ENCODE results near the gene PRKAR2B. TPM values are rescaled to one million over a fixed set of nuclear protein-coding genes. Genes with fewer than 3 reads are reported as not detected.

PRKAR2B gene
- total RNA-seq, 1 donor from 2014 or later, result 20.3 TPM

DNA sequence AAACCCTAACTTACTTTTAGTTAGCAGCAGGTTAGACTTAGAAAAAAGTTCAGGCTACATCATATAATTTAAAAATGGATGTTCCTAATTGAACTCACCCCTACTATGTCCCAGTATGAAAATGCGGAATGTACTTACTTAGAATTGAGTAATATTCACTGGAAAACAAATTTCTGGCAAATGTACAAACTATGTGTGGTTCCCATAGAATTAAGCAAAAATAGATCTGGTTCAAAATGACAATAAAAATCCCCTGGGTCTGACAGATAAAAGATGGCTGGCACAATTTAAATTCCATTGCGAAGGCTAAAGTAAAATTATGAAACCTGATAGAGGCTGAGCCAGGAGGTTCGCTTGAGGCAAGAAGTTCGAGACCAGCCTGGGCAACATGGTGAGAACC lies 42.4 kb upstream of the PRKAR2B start:
- peaks cover 6% of the 10 kb centered on the region for H3K4me1 Mint-ChIP-seq (ENCODE audit: low read depth)
- peaks cover 3% of the 10 kb centered on the region for H3K9me3 Mint-ChIP-seq (ENCODE audit: low read depth)
- TF ChIP-seq, protein P1, sequence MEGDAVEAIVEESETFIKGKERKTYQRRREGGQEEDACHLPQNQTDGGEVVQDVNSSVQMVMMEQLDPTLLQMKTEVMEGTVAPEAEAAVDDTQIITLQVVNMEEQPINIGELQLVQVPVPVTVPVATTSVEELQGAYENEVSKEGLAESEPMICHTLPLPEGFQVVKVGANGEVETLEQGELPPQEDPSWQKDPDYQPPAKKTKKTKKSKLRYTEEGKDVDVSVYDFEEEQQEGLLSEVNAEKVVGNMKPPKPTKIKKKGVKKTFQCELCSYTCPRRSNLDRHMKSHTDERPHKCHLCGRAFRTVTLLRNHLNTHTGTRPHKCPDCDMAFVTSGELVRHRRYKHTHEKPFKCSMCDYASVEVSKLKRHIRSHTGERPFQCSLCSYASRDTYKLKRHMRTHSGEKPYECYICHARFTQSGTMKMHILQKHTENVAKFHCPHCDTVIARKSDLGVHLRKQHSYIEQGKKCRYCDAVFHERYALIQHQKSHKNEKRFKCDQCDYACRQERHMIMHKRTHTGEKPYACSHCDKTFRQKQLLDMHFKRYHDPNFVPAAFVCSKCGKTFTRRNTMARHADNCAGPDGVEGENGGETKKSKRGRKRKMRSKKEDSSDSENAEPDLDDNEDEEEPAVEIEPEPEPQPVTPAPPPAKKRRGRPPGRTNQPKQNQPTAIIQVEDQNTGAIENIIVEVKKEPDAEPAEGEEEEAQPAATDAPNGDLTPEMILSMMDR (IDR thresholded peaks at IDR 0.05; ENCODE audit: unreplicated experiment), result no peak
- H3K4me3 Mint-ChIP-seq (ENCODE audit: low read depth), result no peak overlapping the region
- H3K27me3 Mint-ChIP-seq, result no peaks in the 10 kb centered on the region
- no peaks in the 10 kb centered on the region for H3K36me3 Mint-ChIP-seq (ENCODE audit: insufficient read depth)
- no peak overlapping the region for H3K27ac Mint-ChIP-seq
- DNase-seq (ENCODE audit: low spot score, unreplicated experiment), result no peak

DNA sequence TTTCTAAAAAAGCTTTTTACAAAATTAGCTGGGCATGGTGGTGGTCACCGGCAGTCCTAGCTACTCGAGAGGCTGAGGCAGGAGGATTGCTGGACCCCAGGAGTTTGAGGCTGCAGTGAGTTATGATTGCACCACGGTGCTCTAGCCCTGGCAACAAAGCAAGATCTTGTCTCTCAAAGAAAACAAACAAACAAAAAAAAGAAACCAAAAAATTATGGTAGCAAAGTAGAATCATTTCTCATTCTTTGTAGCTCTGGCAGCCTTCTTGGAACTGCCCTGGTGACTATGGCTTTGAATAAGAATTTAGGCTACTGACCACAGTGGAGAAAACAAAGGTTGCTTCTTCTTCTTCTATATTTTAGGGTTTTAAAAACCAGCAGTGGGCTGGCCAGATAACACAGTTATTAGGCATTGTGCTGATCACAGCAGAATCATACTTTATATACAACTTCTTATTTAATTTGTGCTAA lies 41.9 kb upstream of the PRKAR2B start:
- no peak overlapping the region for H3K4me3 Mint-ChIP-seq (ENCODE audit: low read depth)
- peaks cover 3% of the 10 kb centered on the region for H3K9me3 Mint-ChIP-seq (ENCODE audit: low read depth)
- H3K4me1 Mint-ChIP-seq (ENCODE audit: low read depth), result peaks cover 6% of the 10 kb centered on the region
- H3K27ac Mint-ChIP-seq, result no peak overlapping the region
- no peaks in the 10 kb centered on the region for H3K27me3 Mint-ChIP-seq
- H3K36me3 Mint-ChIP-seq (ENCODE audit: insufficient read depth), result no peaks in the 10 kb centered on the region
- TF ChIP-seq, protein P1 (IDR thresholded peaks at IDR 0.05; ENCODE audit: unreplicated experiment), result no peak
- no peak for DNase-seq (ENCODE audit: low spot score, unreplicated experiment)

DNA sequence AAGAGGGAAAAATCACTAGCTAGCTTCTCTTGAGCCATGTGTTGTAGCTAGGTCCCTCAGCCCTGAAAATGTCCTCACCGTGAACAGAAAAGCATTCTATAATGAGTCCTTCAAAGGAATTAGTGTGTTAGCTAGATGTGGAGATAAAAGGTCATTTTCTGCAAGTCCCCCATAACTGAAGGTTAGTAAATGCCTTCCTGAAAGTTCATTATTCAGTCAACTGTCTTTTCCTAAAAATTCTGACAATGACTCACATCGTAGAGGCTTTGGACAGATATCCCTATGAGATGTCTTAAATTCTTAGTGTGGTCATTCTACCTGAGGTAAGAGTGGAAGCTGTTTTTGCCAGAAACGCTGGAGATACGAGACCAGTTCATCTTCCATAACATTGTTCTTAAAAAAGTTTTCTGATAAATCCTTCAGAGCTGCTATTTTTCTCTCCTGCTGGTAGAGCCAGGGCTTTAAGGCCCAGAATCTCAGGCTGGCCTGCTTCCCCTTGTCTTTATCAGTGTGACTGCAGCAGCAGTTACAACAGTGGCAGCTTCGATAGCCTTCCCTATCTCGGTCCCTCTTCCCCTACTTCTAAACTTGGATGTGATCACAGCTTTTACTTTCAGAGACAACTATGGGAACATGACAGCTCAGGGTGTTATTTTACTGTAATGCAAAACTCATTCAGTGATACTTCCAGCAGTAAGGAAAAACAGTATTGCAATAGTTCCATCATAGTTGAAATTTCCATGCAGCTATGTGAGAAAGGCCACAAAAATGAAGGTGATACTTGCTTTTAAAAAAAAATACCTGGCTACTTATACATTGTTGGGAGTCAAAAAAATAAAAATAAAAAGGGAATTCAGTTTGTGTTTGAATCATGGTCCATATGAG lies 37.3 kb upstream of the PRKAR2B start:
- H3K4me1 Mint-ChIP-seq (ENCODE audit: low read depth), result no peaks in the 10 kb centered on the region
- no peaks in the 10 kb centered on the region for H3K9me3 Mint-ChIP-seq (ENCODE audit: low read depth)
- H3K36me3 Mint-ChIP-seq (ENCODE audit: insufficient read depth), result no peaks in the 10 kb centered on the region
- DNase-seq (ENCODE audit: low spot score, unreplicated experiment), result no peak
- no peak overlapping the region for H3K4me3 Mint-ChIP-seq (ENCODE audit: low read depth)
- no peak overlapping the region for H3K27ac Mint-ChIP-seq
- TF ChIP-seq, protein P1 (IDR thresholded peaks at IDR 0.05; ENCODE audit: unreplicated experiment), result no peak
- H3K27me3 Mint-ChIP-seq, result no peaks in the 10 kb centered on the region

DNA sequence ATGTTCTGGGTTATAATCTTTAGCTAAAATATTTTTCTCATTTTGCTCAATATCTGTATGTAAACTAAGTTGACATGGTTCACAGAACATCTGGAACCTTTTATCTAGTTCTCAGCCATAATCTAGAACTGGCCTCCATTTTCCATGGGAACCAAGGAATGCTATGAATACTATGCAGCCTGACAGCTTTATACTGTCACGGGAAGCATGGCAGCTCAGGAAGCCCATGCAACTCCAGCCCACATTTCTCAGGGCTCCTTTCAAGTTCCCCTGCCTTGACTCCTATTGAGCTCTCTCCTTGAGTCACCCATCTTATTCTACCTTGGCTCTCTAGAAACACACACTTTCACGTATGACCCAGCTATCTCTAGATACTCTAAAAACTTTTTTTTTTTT lies 36.6 kb upstream of the PRKAR2B start:
- Mint-ChIP-seq H3K27ac (no peak overlapping the region), H3K4me1 (ENCODE audit: low read depth) (no peaks in the 10 kb centered on the region), H3K4me3 (ENCODE audit: low read depth) (no peak overlapping the region), H3K9me3 (ENCODE audit: low read depth) (no peaks in the 10 kb centered on the region), H3K36me3 (ENCODE audit: insufficient read depth) (no peaks in the 10 kb centered on the region), H3K27me3 (no peaks in the 10 kb centered on the region)
- TF ChIP-seq, protein P1 (IDR thresholded peaks at IDR 0.05; ENCODE audit: unreplicated experiment), result no peak
- no peak for DNase-seq (ENCODE audit: low spot score, unreplicated experiment)

DNA sequence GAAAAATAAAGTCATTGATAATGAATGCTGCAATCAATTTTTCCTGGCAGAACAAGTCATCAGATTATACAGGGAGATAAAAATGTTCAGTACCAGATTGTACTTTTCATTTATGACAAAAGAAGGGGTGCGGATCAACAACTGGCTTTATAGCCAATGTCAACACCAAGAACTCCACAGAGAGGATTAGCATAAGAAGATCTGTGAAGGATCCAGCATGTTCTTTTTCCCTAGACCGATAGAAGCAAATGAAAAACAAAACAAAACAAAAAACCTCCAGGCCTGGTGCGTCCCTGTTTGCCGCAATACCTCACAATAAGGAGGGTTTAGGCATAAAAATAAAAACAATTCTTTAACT lies 34.7 kb upstream of the PRKAR2B start:
- no peak overlapping the region for H3K4me3 Mint-ChIP-seq (ENCODE audit: low read depth)
- H3K36me3 Mint-ChIP-seq (ENCODE audit: insufficient read depth), result no peaks in the 10 kb centered on the region
- H3K27ac Mint-ChIP-seq, result no peak overlapping the region
- H3K27me3 Mint-ChIP-seq, result no peaks in the 10 kb centered on the region
- H3K9me3 Mint-ChIP-seq (ENCODE audit: low read depth), result no peaks in the 10 kb centered on the region
- TF ChIP-seq, protein P1 (IDR thresholded peaks at IDR 0.05; ENCODE audit: unreplicated experiment), result no peak
- no peaks in the 10 kb centered on the region for H3K4me1 Mint-ChIP-seq (ENCODE audit: low read depth)
- DNase-seq (ENCODE audit: low spot score, unreplicated experiment), result no peak
